HG02763 (cell line): ENCODE results near the gene MUC5AC.
"Not testable (repeated sequence)": the region's sequence is repeated elsewhere in the genome, so short reads cannot be mapped to it uniquely, and the experiment has no call there.

Experiments used
- ATAC-seq: cut with Tn5 transposase; IDR thresholded peaks from one replicate; pipeline ENCODE4 v1.9.1; 2021; ENCODE audit warnings: mild to moderate bottlenecking, moderate library complexity; ENCODE audit not compliant: unreplicated experiment

Gene MUC5AC

GRCh38 chr11:1157645-1158591 lies at the start of gene MUC5AC:
Gene MUC5AC, plus strand, starts transcription at chr11:1157953. Its CDS starts 47 bp downstream, at chr11:1158000.
- ATAC-seq, result no peak

- ATAC-seq, result no peak
Observed at GRCh38 chr11:1108246-1108900, 49.4 kb upstream of the MUC5AC start.

GRCh38 chr11:1109101-1109917 lies 48.4 kb upstream of the MUC5AC start:
- ATAC-seq, result no peak

- no peak for ATAC-seq
Observed at GRCh38 chr11:1109918-1110705, 47.6 kb upstream of the MUC5AC start.

- no peak for ATAC-seq
Observed at GRCh38 chr11:1111545-1112212, 46.1 kb upstream of the MUC5AC start.

- ATAC-seq, result no peak
Observed at GRCh38 chr11:1112351-1113191, 45.2 kb upstream of the MUC5AC start.

GRCh38 chr11:1113405-1114201 lies 44.1 kb upstream of the MUC5AC start:
- ATAC-seq, result no peak

- ATAC-seq, result not testable (repeated sequence)
Observed at GRCh38 chr11:1115292-1115691, 42.5 kb upstream of the MUC5AC start.

GRCh38 chr11:1116104-1116503 lies 41.6 kb upstream of the MUC5AC start:
- ATAC-seq, result no peak

GRCh38 chr11:1116666-1117390 lies 40.9 kb upstream of the MUC5AC start:
- no peak for ATAC-seq

- ATAC-seq, result no peak
Observed at GRCh38 chr11:1117992-1118391, 39.8 kb upstream of the MUC5AC start.

GRCh38 chr11:1118755-1119603 lies 38.8 kb upstream of the MUC5AC start:
- ATAC-seq, result no peak

- no peak for ATAC-seq
Observed at GRCh38 chr11:1119604-1120146, 38.1 kb upstream of the MUC5AC start.

- no peak for ATAC-seq
Observed at GRCh38 chr11:1120532-1121330, 37.0 kb upstream of the MUC5AC start.

- ATAC-seq, result no peak
Observed at GRCh38 chr11:1121331-1121812, 36.4 kb upstream of the MUC5AC start.
